A673 (cell line): ENCODE results near the gene NFATC1. TPM values are rescaled to one million over a fixed set of nuclear protein-coding genes. Genes with fewer than 3 reads are reported as not detected.

Source experiments
- BruUV-seq: library from RNA; stranded (reverse); fragments of 400-500 nt; replicated peaks from 2 replicates; lab custom pipeline; 2021; lab: Mats Ljungman, UMichigan
- CTCF ChIA-PET: fragments of 300-600 bp; sonication (Branson Sonifier 250); formaldehyde crosslinking; loops from one replicate; lab custom pipeline; 2022; ENCODE audit warnings: antibody characterized with exemption; lab: Charles Lee
- POLR2A ChIA-PET: fragments of 300-600 bp; sonication (Branson Sonifier 250); formaldehyde crosslinking; loops from one replicate; lab custom pipeline; 2022; ENCODE audit warnings: antibody characterized with exemption; ENCODE audit not compliant: low non-redundant PET; lab: Charles Lee
- DNase-seq: peaks from one replicate; pipeline ENCODE4 v3.0.0-alpha.2; 2015; ENCODE audit warnings: low spot score
- H3K27ac ChIP-seq: fragments of 200-600 bp; sonication (generic); 2 replicates; pipeline ENCODE4 v1.5.1; 2016; ENCODE audit warnings: mixed run types, low read depth, mild to moderate bottlenecking, mixed read lengths, antibody characterized with exemption, low read length; ENCODE audit not compliant: poor library complexity, severe bottlenecking
- H3K27me3 ChIP-seq: fragments of 200-600 bp; sonication (generic); replicated peaks from 2 replicates; pipeline ENCODE4 v1.6.1; 2017; ENCODE audit warnings: mixed run types, low read depth, mild to moderate bottlenecking, mixed read lengths, antibody characterized with exemption, low read length; ENCODE audit not compliant: insufficient read depth, poor library complexity
- H3K36me3 ChIP-seq: fragments of 200-600 bp; sonication (generic); 2 replicates; pipeline ENCODE4 v1.6.1; 2016; ENCODE audit warnings: mixed run types, mild to moderate bottlenecking, mixed read lengths, antibody characterized with exemption, low read length; ENCODE audit not compliant: insufficient read depth, poor library complexity, severe bottlenecking
- H3K4me1 ChIP-seq: fragments of 200-600 bp; sonication (generic); 2 replicates; pipeline ENCODE4 v1.6.1; 2017; ENCODE audit warnings: mixed run types, mild to moderate bottlenecking, mixed read lengths, antibody characterized with exemption, low read length; ENCODE audit not compliant: insufficient read depth, poor library complexity, severe bottlenecking
- H3K4me3 ChIP-seq: fragments of 200-600 bp; sonication (generic); 2 replicates; pipeline ENCODE4 v1.5.1; 2016; ENCODE audit warnings: low read depth, mixed run types, mild to moderate bottlenecking, mixed read lengths, low read length; ENCODE audit not compliant: poor library complexity, severe bottlenecking
- H3K9me3 ChIP-seq: fragments of 200-600 bp; sonication (generic); 2 replicates; pipeline ENCODE4 v1.6.1; 2016; ENCODE audit warnings: mixed run types, low read depth, mild to moderate bottlenecking, mixed read lengths, antibody characterized with exemption, low read length; ENCODE audit not compliant: poor library complexity, severe bottlenecking
- EZH2 ChIP-seq: fragments of 200-600 bp; sonication (generic); IDR thresholded peaks from 2 replicates; pipeline ENCODE4 v1.6.1; 2017; ENCODE audit warnings: borderline replicate concordance, low read depth, mild to moderate bottlenecking, mixed read lengths, antibody characterized with exemption, low read length; ENCODE audit not compliant: poor library complexity, severe bottlenecking
- intact Hi-C: fragments of 100-400 bp; cut with micrococcal nuclease; formaldehyde crosslinking; loops from one replicate; pipeline ENCODE4 v1.10.0; 2022; ENCODE audit not compliant: unreplicated experiment
- total RNA-seq: library from RNA; stranded (reverse); gene quantifications from 2 replicates; pipeline ENCODE4 v1.2.3, GENCODE V29; 2021
- TF ChIP-seq, protein P1 (sequence below): fragments of 300-800, 200-600 bp; sonication (generic); conservative IDR thresholded peaks from 2 replicates; pipeline ENCODE4 v1.5.1; 2017; ENCODE audit warnings: low read depth, mild to moderate bottlenecking, antibody characterized with exemption, low read length, moderate library complexity, mixed read lengths

NFATC1 gene
- total RNA-seq, 1 experiment from 2014 or later, result 10.4 TPM

GRCh38 chr18:79405019-79405780, 9.5 kb downstream of the NFATC1 start:
- Histone ChIP-seq H3K4me1 (peaks cover 39% of the 10 kb centered on the region), H3K27ac (peak overlapping the region; percentile 19), H3K9me3 (no peaks in the 10 kb centered on the region), H3K36me3 (no peaks in the 10 kb centered on the region), H3K4me3 (no peak overlapping the region), H3K27me3 (no peaks in the 10 kb centered on the region)
- no peak for DNase-seq
- TF ChIP-seq, protein P1, sequence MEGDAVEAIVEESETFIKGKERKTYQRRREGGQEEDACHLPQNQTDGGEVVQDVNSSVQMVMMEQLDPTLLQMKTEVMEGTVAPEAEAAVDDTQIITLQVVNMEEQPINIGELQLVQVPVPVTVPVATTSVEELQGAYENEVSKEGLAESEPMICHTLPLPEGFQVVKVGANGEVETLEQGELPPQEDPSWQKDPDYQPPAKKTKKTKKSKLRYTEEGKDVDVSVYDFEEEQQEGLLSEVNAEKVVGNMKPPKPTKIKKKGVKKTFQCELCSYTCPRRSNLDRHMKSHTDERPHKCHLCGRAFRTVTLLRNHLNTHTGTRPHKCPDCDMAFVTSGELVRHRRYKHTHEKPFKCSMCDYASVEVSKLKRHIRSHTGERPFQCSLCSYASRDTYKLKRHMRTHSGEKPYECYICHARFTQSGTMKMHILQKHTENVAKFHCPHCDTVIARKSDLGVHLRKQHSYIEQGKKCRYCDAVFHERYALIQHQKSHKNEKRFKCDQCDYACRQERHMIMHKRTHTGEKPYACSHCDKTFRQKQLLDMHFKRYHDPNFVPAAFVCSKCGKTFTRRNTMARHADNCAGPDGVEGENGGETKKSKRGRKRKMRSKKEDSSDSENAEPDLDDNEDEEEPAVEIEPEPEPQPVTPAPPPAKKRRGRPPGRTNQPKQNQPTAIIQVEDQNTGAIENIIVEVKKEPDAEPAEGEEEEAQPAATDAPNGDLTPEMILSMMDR, result no peak
- TF ChIP-seq EZH2, result no peak
- intact Hi-C loops, result no loop called here
- no TSS peak for BruUV-seq
- CTCF ChIA-PET, result no interaction called here
- POLR2A ChIA-PET, result no interaction called here

DNA sequence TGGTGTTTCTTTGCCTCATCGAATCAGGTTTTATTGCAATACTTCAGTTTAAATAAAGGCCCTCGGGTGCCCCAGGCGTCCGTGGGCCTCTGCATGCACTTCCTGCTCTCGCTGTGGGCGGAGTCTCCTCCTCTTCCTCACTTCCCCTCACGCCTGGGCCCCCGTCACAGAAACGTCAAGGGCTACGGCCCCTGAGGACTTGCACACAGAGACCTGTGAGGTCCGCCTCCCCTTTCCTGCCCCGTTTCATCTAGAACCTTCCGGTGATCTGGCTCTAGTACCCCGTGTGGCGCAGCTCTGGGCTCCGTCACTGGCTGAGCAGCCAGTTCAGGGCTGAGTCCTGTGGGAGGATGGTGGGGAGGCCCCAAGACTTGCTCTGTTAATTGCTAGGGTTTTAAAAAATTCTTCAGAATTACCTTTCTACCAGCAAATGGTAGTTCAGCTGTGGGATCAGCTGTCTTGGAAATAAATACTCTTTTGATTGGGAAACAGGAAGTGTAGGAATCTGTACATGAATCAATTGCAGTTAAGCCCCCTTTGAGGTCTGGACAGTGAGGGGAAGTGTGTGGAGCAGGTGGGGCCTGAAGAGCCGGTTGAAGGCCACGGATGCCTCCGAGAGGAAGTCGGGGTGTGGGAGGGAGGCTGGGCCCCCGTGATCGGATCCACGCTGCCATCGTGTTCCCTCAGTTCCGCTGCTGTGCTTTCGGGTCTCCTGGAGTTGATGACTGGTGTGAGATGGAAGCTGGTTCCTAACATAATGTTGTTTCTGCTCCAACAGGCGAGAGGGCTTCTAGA, 10.2 kb downstream of the NFATC1 start:
- intact Hi-C loops, result no loop called here
- no peaks in the 10 kb centered on the region for H3K9me3 ChIP-seq
- H3K27ac ChIP-seq, result peak overlapping the region; percentile 19
- H3K4me1 ChIP-seq, result peaks cover 39% of the 10 kb centered on the region
- H3K36me3 ChIP-seq, result no peaks in the 10 kb centered on the region
- no TSS peak for BruUV-seq
- H3K4me3 ChIP-seq, result no peak overlapping the region
- no peak for TF ChIP-seq EZH2
- POLR2A ChIA-PET, result no interaction called here
- DNase-seq, result no peak
- CTCF ChIA-PET, result no interaction called here
- no peaks in the 10 kb centered on the region for H3K27me3 ChIP-seq

DNA sequence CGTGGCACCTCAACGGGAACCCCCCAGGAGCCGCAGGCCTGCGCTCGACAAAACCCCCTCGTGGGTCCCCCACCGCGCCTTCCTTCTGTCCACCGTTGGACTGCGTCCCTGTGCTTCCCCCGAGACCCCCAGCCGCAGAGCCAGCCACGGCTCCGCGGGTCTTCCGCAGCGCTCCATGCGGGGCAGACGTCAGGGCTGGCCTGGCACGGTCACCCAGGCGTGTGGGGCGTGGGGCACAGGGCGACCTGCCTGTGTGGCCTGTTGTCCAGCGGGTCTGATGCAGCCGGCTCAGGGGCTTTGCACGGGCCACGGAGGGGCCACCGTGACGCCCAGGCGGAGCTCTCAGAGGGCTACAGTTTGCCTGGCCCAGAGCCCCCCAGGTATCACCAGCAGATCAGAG, 11.0 kb downstream of the NFATC1 start:
- Histone ChIP-seq H3K36me3 (no peaks in the 10 kb centered on the region), H3K4me3 (no peak overlapping the region), H3K9me3 (no peaks in the 10 kb centered on the region), H3K27ac (no peak overlapping the region), H3K27me3 (no peaks in the 10 kb centered on the region), H3K4me1 (peaks cover 41% of the 10 kb centered on the region)
- ChIA-PET CTCF (no interaction called here), POLR2A (no interaction called here)
- no peak for DNase-seq
- BruUV-seq, result no TSS peak
- intact Hi-C loops, result no loop called here
- TF ChIP-seq, protein P1, result no peak
- no peak for TF ChIP-seq EZH2
